D721Med (cell line): ENCODE data around the gene DENND5A.

Experiments used
- DNase-seq: peaks from one replicate; pipeline ENCODE4 v3.0.0; 2011; ENCODE audit warnings: low spot score; ENCODE audit not compliant: insufficient read length
- FAIRE-seq: peaks from 2 replicates; lab custom pipeline; 2011; peaks lifted over from hg19 to GRCh38; lab: Jason Lieb, UNC
- CTCF ChIP-seq: IDR thresholded peaks from 2 replicates; pipeline ENCODE4 v1.5.1; 2012; ENCODE audit warnings: mild to moderate bottlenecking, control low read depth; ENCODE audit not compliant: insufficient read depth; ENCODE audit errors: missing control alignments

Gene DENND5A

GRCh38 chr11:9180784-9181183 is 84.4 kb downstream of the DENND5A start:
- TF ChIP-seq CTCF, result no peak
- DNase-seq, result no peak
- no peak for FAIRE-seq

- DNase-seq (no peak), FAIRE-seq (no peak)
- no peak for TF ChIP-seq CTCF
Observed at GRCh38 chr11:9179141-9179540, 86.0 kb downstream of the DENND5A start.

GRCh38 chr11:9178716-9179115 is 86.4 kb downstream of the DENND5A start:
- no peak for TF ChIP-seq CTCF
- FAIRE-seq (no peak), DNase-seq (no peak)

- FAIRE-seq (no peak), DNase-seq (no peak)
- no peak for TF ChIP-seq CTCF
Observed at GRCh38 chr11:9177438-9178091, 87.6 kb downstream of the DENND5A start.

- no peak for FAIRE-seq
- no peak for TF ChIP-seq CTCF
- DNase-seq, result no peak
Observed at GRCh38 chr11:9176550-9176949, 88.6 kb downstream of the DENND5A start.

GRCh38 chr11:9176136-9176535 is 89.0 kb downstream of the DENND5A start:
- FAIRE-seq (no peak), DNase-seq (no peak)
- no peak for TF ChIP-seq CTCF

GRCh38 chr11:9172389-9172788 is 92.8 kb downstream of the DENND5A start:
- DNase-seq, result no peak
- no peak for FAIRE-seq
- TF ChIP-seq CTCF, result no peak
